ENCODE measurements around the gene FREY1. TPM values are rescaled to one million over a fixed set of nuclear protein-coding genes. Genes with fewer than 3 reads are reported as not detected.

FREY1 gene
- total and polyA plus RNA-seq, 8 donors, result 0.33 to 9.9 (median 3.6) TPM; not detected in 4

DNA sequence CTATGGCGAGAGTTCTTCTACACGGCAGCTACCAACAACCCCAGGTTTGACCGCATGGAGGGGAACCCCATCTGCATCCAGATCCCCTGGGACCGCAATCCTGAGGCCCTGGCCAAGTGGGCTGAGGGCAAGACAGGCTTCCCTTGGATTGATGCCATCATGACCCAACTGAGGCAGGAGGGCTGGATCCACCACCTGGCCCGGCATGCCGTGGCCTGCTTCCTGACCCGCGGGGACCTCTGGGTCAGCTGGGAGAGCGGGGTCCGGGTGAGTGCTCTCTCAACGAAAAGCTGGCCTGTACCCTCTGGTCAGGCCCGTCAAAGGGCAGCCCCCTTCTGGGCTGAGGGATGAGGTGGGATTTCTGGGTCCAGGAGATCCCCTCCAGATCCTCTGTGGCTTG lies 37.5 kb downstream of the FREY1 start:
- H3K27me3 ChIP-seq, result no peaks in the 10 kb centered on the region
- intact Hi-C loops (cut with DNase I; ENCODE audit: low total_unique reads), result no loop called here
- H3K36me3 ChIP-seq, result peaks cover 79 to 100% (median 99%) of the 10 kb centered on the region in 4 donors
- H3K27ac ChIP-seq, result no peak overlapping the region
- no peak for DNase-seq
- no peaks in the 10 kb centered on the region for H3K9me3 ChIP-seq
- no peaks in the 10 kb centered on the region for H3K4me1 ChIP-seq
- 86 to 96% (median 89%) methylated on average over 5 to 12 of the region's 12 CpGs for WGBS, 5 donors
- TF ChIP-seq CTCF (IDR thresholded peaks at IDR 0.05), result no peak
- TF ChIP-seq POLR2AphosphoS5 (IDR thresholded peaks at IDR 0.05), result no peak
- TF ChIP-seq POLR2A (IDR thresholded peaks at IDR 0.05), result no peak
- no peak for TF ChIP-seq EP300 (IDR thresholded peaks at IDR 0.05)
- H3K4me3 ChIP-seq, result no peak overlapping the region

- H3K36me3 ChIP-seq, result peaks cover 76 to 99% (median 91%) of the 10 kb centered on the region in 4 donors
These were observed 43.0 kb downstream of the FREY1 start for GRCh38 chr11:45864041-45864440.

DNA sequence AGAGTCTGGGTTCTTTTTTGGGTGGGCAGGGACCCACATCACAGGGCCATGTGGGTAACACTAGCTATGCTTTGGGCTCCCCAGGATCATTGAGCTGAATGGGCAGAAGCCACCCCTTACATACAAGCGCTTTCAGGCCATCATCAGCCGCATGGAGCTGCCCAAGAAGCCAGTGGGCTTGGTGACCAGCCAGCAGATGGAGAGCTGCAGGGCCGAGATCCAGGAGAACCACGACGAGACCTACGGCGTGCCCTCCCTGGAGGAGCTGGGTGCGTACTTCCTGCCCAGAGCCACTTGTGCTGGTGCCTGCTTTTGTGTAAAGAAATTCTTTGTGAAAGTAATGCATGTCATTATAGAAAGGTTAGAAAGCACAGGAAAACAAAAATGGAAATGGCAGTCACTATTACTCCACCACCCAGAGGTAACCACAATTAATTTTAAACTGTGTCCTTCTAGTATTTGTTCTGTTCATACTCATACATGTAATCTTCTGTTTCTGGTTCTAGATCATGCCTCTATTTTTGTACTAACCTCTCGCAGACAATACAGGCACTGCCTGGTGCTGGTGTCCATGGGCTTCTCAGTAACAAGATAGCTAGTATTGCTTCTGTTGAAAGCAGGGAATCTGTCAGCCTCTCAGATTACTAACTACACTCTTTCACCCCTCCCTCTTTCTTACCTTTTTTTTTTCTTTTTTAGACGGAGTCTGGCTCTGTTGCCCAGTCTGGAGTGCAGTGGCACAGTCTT lies 46.1 kb downstream of the FREY1 start:
- Histone ChIP-seq H3K4me1 (peaks cover 39 to 54% (median 46%) of the 10 kb centered on the region in 4 donors), H3K36me3 (peaks cover 59 to 90% (median 84%) of the 10 kb centered on the region in 4 donors), H3K27me3 (no peaks in the 10 kb centered on the region), H3K27ac (peak overlapping the region in 4 of 5 donors; percentile 73 to 95 (median 78)), H3K9me3 (no peaks in the 10 kb centered on the region), H3K4me3 (no peak overlapping the region)
- DNase-seq, result no peak
- WGBS, 5 donors, result 74 to 89% (median 82%) methylated on average over 10 of the region's 10 CpGs
- intact Hi-C loops (cut with DNase I; ENCODE audit: low total_unique reads), result no loop called here
- TF ChIP-seq POLR2A (IDR thresholded peaks at IDR 0.05), result no peak
- TF ChIP-seq EP300 (IDR thresholded peaks at IDR 0.05), result no peak
- no peak for TF ChIP-seq POLR2AphosphoS5 (IDR thresholded peaks at IDR 0.05)
- TF ChIP-seq CTCF (IDR thresholded peaks at IDR 0.05), result no peak

More at GRCh38 chr11:45864041-45864440, 43.0 kb downstream of the FREY1 start:
- no peak for TF ChIP-seq CTCF (IDR thresholded peaks at IDR 0.05)
- TF ChIP-seq POLR2A (IDR thresholded peaks at IDR 0.05), result no peak
- TF ChIP-seq POLR2AphosphoS5 (IDR thresholded peaks at IDR 0.05), result no peak
- TF ChIP-seq EP300 (IDR thresholded peaks at IDR 0.05), result no peak
- no peak overlapping the region for H3K4me3 ChIP-seq
- no peak for DNase-seq
- H3K4me1 ChIP-seq, result peaks cover 12 to 23% (median 16%) of the 10 kb centered on the region in 4 donors
- H3K9me3 ChIP-seq, result no peaks in the 10 kb centered on the region
- intact Hi-C loops (cut with DNase I; ENCODE audit: low total_unique reads), result no loop called here
- no peaks in the 10 kb centered on the region for H3K27me3 ChIP-seq
- H3K27ac ChIP-seq, result no peak overlapping the region

- Histone ChIP-seq H3K4me3 (no peak overlapping the region), H3K27me3 (no peaks in the 10 kb centered on the region), H3K4me1 (peaks cover 39 to 60% (median 50%) of the 10 kb centered on the region in 4 donors), H3K27ac (peak overlapping the region in 4 of 5 donors; percentile 73 to 95 (median 78)), H3K9me3 (no peaks in the 10 kb centered on the region), H3K36me3 (peaks cover 55 to 90% (median 84%) of the 10 kb centered on the region in 4 donors)
- no peak for DNase-seq
- TF ChIP-seq CTCF (IDR thresholded peaks at IDR 0.05), result no peak
- no peak for TF ChIP-seq POLR2AphosphoS5 (IDR thresholded peaks at IDR 0.05)
- TF ChIP-seq POLR2A (IDR thresholded peaks at IDR 0.05), result no peak
- TF ChIP-seq EP300 (IDR thresholded peaks at IDR 0.05), result no peak
- intact Hi-C loops (cut with DNase I; ENCODE audit: low total_unique reads), result no loop called here
- 77 to 92% (median 89%) methylated on average over 5 of the region's 5 CpGs for WGBS, 5 donors
These were observed 46.7 kb downstream of the FREY1 start for GRCh38 chr11:45860348-45860747.

Measured in stomach (tissue), 9 donors.